ENCODE measurements around the gene ZC3H18.

ZC3H18 gene

GRCh38 chr16:88529596-88529995, 40.6 kb upstream of the ZC3H18 start:
- no peak for TF ChIP-seq CTCF (IDR thresholded peaks at IDR 0.05; ENCODE audit: insufficient read depth, low read depth, low read length, missing control alignments)
- no peak overlapping the region for H3K4me3 ChIP-seq (ENCODE audit: low read length)
- no peak for DNase-seq (ENCODE audit: low read depth)

GRCh38 chr16:88530051-88530857, 39.9 kb upstream of the ZC3H18 start:
- no peak overlapping the region for H3K4me3 ChIP-seq (ENCODE audit: low read length)
- TF ChIP-seq CTCF (IDR thresholded peaks at IDR 0.05; ENCODE audit: insufficient read depth, low read depth, low read length, missing control alignments), result no peak
- no peak for DNase-seq (ENCODE audit: low read depth)

- TF ChIP-seq CTCF (IDR thresholded peaks at IDR 0.05; ENCODE audit: insufficient read depth, low read depth, low read length, missing control alignments), result no peak
- DNase-seq (ENCODE audit: low read depth), result no peak
- H3K4me3 ChIP-seq (ENCODE audit: low read length), result no peak overlapping the region
Observed at GRCh38 chr16:88530858-88531203, 39.4 kb upstream of the ZC3H18 start.

- no peak for TF ChIP-seq CTCF (IDR thresholded peaks at IDR 0.05; ENCODE audit: insufficient read depth, low read depth, low read length, missing control alignments)
- no peak for DNase-seq (ENCODE audit: low read depth)
- H3K4me3 ChIP-seq (ENCODE audit: low read length), result no peak overlapping the region
Observed at GRCh38 chr16:88531346-88531745, 38.9 kb upstream of the ZC3H18 start.

- no peak overlapping the region for H3K4me3 ChIP-seq (ENCODE audit: low read length)
- no peak for TF ChIP-seq CTCF (IDR thresholded peaks at IDR 0.05; ENCODE audit: insufficient read depth, low read depth, low read length, missing control alignments)
- no peak for DNase-seq (ENCODE audit: low read depth)
Observed at GRCh38 chr16:88531931-88532433, 38.2 kb upstream of the ZC3H18 start.

- no peak for TF ChIP-seq CTCF (IDR thresholded peaks at IDR 0.05; ENCODE audit: insufficient read depth, low read depth, low read length, missing control alignments)
- no peak overlapping the region for H3K4me3 ChIP-seq (ENCODE audit: low read length)
- DNase-seq (ENCODE audit: low read depth), result no peak
Observed at GRCh38 chr16:88532434-88533241, 37.6 kb upstream of the ZC3H18 start.
